NOMO-1 (cell line): Measurements from ENCODE around the gene SAC3D1.

Experiments
- DNase-seq, 2 experiments: peaks; one replicate each; lab custom pipeline; 2025; ENCODE audit not compliant: unreplicated experiment in 2 of 2; lab: John Stamatoyannopoulos, UW

Gene SAC3D1

DNA sequence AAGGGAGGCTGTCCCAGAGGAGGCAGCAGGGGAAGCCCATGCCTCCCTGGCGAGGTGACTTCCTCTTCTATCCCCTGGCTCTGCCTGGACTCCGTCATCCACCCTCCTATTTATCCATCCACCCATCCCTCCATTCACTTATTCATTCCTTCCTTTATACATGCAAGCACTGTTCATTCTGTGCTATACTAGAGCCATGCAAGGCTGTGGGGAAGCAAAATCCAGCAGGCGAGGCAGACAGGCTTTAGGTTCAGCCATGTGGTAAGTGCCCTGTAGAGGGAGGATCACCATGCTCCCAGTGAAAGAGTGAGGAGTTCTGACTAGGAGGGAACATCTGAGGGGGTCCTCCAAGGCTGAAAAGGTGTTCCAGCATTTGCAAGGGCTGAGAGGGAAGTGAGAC lies 18.5 kb downstream of the SAC3D1 start:
- no peak for DNase-seq

DNA sequence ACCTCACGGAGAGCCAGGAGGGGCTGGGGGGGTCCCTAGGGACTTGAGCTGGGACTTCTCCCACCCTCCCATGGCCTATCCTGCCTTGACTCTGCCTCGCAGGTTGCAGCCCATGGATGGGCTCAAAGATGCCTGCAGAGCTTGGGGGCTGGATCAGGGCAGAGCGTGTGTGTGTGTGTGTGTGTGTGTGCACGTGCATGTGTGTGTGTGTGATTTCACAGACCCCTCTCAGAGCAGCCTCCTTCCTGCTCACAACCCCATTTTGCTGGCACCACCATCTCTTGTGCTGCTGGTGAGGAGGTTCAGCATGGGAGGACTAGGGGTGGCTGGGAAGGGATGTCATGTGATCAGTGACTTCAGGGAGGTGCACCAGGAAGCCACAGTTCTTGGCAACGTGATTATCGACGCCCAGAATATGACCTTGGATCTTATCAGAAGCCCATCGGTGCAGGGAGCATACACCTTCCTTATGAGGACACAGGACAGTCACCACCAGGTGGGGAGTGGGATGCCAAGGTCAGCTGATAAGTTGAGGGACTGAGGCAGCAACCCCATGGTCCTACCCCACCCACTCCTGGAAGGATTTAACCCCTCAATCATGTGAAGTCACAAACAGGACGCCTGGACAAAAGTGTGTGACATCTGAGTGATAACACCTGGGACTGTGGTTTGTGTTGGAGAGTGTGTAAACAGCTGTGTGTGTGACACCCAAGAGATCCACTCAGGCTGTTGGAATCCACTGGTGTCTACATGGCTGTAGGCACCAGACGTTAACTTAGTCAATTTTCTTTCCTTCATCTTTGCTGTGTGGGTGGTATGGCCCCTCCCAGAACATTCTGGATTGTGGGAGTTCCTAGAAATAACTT lies 19.2 kb downstream of the SAC3D1 start:
- no peak for DNase-seq

DNA sequence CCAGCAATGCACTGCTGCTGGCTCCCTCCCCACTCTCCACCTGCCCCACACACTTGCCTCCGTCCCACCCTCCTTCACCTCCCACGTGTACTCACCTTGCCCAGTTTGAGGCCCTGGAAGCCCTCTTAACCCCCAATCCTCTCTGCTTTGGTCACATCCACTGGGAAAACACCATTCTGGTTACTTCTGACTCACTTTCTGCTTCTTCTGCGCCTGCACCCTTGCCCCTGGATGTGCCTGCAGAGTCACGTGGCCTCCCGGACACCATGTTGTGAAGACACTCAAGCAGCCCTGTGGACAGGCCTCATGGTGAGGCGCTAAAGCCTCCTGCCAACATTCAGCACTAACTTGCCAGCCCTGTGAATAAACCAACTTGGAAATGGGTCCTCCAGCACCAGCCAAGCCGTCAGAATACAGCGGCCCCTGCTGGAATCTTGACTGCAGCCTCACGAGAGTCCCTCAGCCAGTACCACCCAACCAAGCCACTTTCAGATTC lies 20.0 kb downstream of the SAC3D1 start:
- DNase-seq: peak; percentile 28 to 29

DNA sequence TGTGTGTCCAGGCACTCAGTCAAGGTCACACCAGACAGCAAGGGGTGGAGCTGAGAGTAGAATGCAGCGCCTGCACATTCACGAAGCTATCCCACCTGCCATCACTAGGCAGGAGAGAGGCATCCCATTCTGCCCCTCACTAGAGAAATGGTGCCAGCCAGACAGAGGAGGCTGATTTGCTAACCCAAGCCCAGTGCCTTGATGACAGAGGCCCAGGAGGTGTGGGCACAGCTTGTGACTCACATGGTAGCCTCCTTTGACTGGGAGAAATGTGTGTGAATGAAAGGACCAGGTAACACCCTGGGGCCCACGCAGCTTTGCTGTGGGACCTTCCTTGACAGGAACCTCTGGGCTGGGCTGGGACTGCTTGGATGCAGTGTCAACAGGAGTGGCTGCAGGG lies 22.5 kb downstream of the SAC3D1 start:
- DNase-seq: no peak

DNA sequence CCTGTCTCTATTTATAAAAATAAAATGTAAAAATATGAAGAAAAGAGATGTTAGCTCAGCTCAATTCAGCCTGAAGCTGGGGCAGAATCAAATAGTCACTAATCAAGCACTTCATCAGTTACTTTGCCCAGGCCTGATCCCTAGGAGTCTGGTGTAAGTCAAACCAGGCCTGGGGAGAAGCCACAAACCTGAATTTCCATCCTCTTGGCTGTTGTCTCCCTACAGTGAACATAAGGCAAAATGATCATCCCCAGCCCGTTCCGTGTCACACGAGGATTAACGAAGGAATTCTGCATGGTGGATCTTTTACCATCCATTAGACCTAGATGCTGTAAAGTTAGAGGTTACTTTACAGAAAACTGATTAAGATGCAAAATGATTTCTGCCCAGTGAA lies 23.8 kb downstream of the SAC3D1 start:
- no peak for DNase-seq

DNA sequence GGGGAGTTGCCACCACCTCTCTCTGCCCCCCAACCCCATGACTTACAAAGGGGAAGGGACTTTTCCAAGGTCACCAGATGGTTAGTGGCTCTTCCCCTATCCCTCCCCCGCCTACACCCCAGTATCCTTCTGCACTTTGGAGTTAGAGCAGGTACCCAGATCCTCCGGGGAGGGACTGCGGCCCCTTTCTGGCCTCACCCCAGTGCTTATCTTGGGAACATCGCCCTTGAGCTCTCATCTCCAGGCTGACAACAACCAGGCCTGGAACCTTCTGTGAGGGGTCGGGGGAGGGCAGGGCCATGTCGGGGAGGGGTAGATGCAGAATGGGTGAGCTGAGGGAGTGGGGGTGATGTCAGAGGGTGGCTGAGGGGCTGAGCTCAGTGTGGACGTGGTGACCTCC lies 24.8 kb downstream of the SAC3D1 start:
- DNase-seq: no peak

DNA sequence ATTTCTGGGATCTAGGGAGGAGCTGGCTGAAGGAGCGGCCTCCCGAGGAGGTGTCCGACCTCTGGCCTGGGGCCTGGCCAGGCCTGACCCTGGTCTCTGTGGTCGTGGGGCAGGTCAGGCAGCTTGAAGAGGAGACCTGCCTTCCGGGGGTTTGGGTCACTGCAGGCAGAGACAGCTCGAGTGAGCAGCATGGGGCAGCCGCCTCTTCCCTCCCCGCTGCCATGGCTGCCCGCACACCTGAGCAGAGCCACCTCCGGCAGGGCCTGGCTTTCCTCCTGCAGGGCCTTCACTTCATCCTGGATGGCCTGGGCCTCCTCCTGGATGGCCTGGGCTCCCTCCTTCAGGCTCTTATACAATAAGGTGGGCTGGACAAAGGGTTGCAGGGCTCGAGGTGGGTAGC lies 25.3 kb downstream of the SAC3D1 start:
- DNase-seq: no peak

DNA sequence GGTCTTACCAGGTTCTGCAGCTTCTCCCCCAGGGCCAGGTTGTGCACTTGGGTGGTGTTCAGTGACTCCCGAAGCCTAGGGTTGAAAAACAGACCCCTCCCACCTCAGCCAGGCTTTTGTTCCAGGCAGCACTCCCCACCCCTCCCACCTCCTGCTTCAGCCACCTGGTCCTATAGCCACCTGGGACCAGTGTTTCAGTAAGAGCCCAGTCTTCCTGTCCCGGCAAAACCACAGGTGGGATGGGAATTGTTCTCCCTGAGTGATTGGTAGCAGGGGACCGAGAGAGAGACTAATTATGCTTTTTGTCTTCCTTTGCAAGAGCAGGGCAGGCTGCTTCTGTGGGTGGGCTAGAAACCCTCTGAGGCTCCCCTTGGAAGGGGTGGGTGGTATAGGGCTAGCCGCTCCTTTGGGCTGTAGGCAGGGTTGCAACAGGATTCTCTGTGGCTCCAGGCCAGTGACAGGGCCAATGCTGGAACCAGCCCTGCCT lies 25.8 kb downstream of the SAC3D1 start:
- DNase-seq: no peak

DNA sequence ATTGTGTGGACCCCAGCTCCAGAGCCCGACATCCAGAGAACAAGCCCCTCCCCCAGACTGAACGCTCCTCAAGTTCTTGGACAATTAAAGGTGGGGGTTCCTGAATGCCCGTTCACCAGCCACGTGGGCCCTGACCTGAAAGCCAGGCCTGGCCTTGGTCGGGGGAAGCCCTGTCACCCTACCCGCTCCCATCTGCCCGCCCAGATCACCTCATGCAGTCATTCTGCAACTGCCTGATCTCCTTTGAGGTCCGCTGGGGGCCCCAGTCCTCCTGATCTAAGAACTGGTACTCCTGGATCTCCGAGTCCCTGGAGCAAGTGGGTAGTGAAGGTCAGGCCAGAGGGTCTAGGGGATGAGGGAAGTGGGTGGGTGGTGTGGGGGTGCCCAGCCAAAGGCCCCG lies 26.4 kb downstream of the SAC3D1 start:
- DNase-seq: no peak

DNA sequence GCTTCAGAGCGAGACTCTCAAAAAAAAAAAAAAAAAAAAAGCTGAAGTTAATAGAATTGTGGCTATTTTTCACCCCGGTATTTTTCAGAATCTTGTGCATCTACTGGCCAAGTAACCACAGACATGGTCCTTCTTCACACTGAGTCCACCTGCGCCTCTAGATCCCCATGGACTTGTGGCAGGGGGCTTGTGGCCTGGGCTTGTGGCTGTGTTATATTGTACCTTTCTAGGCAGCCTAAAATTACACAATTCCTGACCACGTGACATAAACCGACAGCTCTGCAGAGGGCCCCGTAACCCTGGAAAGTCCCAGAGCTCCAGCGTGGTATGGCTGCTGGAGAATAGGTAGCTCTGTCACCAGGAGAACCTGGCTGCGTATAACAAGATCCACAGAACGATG lies 28.2 kb downstream of the SAC3D1 start:
- peak; percentile 47 to 52 for DNase-seq

DNA sequence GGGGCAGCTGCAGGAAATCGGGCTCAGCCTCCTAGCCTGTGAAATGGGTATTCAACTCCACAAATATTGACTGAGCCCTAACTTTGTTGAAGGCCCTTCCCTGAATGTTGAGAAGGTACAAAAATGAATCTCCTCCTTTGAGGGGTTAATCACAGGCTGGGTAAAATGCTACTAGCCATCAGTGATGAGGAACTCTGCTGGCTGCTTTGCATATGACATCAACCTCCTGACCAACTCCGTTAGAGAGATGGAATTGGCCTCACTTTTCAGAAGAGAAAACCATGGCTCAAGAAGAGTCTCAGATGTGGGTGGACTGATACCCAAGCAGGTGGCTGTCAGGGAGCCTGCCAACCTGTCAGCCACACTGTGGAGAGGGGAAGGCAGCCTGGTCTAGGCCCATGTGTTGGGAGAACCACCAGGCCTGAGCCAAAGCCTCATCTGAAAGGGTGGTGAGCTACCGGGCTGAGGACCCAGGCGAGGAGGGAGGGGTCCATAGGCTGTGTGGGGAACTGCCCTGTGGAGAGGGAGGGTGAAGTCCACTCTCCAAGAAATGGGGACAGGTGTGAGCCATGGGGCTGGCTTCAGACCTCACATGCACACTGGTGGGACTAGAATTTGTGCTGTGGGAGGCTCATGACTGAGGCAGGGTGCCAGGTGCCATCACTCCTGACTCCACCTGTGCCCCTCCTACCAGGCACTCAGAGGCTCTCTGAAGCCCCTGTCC lies 31.1 kb downstream of the SAC3D1 start:
- DNase-seq: no peak

DNA sequence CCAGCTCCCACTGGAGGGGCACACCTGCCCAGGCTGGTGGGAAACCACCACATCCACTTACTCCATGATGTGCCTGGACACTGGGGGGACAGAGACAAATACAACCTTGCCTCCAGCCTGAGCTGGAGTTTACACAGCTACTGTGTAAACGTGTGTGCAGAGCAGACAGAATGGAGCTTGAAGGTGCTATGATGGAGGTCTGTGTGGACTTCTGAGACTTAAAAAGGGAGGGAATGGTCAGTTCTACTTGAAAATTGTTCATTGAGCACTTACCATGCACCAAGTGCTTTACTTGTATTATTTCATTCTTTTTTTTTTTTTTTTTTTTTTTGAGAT lies 31.6 kb downstream of the SAC3D1 start:
- no peak for DNase-seq

DNA sequence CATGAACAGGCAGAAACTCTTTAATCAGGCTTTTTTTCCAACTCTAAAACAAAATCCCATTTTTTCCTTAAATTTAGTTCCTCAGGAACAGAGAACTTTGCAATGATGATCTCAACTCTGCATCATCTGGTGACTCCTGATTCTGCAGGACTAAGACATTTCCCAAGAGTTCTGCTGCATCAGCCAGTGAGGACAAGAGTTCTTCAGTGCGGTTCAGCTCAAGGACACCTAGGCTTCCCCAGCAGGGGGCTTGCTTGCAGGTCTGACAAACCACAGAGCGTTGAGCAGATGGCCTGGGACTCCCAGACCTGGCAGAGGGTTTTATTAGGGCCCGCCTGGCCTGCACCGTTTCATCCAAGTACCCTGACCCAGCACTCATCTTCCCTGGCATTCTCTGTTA lies 36.4 kb downstream of the SAC3D1 start:
- no peak for DNase-seq

DNA sequence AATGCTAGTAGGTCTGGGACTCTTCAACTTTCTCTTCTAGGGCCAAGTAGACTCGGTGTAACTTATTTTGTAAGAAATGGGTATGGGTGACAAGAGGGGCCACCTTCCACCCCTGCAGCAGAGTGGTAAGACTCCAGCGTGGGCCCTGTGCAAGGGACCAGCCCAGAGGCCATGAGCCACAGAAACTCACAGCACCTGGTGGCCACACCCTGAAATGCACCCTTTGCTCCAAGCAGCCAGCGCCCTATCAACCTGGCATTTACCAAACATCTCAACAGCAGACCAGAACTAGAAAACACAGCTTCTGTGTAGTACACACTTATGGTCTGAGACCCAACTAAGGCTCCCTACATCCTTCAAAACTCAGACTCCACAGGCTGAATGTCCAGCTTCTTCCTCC lies 37.1 kb downstream of the SAC3D1 start:
- peak; percentile 9 to 37 for DNase-seq

DNA sequence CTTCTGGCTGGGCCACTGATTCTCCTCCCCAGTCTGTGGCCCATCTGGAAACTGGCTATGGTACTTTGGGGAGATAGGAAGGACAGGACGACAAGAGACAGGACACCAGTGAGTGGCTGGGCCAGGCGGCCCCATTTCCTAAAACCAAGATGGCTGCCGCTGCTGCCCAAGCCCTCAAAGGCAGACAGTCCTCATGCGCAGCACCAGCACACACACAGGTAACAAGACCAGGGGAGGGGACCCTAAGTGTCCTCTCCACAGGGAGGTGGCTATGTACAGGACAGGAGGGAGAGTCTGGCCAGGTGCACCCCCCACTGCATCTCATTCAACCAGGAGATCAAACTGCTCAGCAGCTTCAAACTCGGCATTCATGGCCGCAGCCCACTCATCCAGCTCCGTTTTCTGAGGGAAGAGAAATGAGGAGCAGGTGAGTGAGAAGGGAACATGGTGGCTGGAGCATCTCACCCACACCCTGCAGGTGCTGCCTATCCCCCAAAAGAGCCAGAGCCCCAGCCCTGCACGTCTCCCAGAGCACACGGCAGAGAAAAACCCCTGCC lies 37.9 kb downstream of the SAC3D1 start:
- no peak for DNase-seq

DNA sequence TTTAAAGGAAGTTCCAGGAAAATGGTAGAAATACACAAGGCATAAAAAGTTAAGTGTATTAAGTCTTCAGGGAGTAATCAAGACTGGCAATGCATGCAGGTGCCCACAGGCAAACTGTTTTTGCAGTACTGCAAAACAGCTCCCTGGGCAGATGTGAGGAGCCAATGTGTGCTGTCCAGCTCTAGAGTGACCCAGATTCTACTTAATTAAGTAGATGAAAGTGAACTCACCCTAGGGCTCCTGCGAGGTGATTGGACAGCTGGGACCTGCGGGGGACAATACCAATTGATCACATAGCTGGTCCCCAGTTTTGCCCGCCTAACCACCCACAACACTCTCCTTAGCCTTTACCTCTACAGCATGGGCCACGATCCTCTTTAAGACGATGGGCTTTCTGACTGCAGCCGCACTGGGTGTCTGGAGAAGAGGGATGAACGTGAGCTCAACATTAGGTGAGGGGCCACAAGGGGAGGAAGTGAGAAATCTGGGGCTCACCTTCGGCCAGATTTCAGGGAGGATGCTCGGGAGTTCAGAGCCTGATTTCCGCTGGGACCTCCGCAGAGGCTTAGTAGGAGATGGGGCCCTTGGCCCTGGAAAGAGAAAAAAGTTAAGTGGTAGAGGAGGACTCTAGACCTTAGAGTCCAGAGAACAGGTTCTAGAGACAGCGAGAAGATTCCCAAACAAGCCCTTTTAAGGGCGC lies 42.3 kb downstream of the SAC3D1 start:
- DNase-seq: peak in 1 of 2 experiments; percentile 12

DNA sequence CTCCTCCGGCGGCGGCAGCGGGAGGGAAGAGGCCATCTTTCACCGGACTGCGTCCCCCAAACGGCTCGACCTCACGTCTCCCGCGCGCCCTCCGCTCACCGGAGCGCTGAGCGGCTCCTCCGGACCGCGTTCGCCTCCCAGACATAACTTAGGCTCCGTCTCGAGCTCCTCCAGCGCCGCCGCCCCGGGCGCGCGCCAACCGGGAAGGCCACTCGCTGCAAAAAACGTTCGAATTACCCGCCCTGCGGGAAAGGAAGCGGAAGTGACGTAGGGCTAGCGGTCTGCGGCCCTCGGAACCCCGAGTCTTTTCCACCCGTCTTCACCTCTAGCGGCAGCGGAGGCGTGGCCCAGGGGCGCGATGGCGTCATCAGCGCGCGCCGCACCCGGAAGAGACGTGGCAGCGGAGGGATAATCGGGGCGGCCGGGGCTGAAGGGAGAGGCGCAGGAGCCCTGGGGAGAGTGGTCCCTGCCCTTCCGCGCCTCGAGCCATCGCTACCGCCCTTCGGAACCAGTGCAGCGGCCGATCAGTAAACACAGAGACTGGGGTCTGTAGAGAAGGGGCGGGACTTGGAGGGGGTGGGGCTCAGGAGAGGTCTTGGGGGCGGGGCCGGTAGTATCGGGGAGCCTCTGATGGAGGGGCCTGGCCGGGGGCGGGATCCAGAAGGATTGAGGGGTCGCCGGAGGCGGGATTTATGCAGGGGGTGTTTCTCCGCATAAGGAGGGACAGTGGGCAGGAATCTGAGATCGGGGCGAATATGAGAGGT lies 43.0 kb downstream of the SAC3D1 start, which contains the start of the genes CDCA5 and ZFPL1:
Gene CDCA5 (minus strand): TSS at position 207 of the 764 bp plus-strand sequence. CDS start 62 bp downstream, at position 145.
Gene ZFPL1 (plus strand): TSS at position 389 of the 764 bp plus-strand sequence. CDS start 477 bp downstream, outside the sequence.
- DNase-seq: peak; percentile 92 to 97

DNA sequence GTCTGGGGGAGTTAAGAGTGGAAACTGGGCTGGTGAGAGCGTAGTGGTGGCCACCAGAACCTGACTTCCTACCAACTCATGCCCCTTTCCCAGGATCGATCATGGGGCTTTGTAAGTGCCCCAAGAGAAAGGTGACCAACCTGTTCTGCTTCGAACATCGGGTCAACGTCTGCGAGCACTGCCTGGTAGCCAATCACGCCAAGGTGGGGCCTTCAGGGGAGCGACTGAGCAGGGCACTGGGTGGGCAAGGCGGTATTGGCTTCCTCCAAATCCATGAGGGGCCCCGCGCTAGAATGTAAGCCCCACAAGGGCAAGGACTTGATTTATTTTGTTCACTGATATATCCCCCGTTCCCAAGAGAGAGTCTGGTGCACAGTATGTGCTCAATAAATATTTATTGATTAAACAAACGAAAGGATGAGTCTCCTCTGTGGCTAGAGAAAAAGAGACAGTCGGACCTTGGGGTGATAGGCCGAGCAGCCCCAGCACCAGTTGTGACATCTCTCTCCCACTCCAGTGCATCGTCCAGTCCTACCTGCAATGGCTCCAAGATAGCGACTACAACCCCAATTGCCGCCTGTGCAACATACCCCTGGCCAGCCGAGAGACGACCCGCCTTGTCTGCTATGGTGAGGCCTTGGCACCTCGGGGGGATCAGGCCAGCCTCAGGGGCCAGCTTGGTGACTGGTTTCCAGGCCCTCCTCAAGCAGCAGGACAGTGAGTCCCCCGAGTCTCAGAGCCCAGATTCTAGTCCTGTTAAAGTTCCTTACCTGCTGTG lies 43.8 kb downstream of the SAC3D1 start:
- DNase-seq: no peak

DNA sequence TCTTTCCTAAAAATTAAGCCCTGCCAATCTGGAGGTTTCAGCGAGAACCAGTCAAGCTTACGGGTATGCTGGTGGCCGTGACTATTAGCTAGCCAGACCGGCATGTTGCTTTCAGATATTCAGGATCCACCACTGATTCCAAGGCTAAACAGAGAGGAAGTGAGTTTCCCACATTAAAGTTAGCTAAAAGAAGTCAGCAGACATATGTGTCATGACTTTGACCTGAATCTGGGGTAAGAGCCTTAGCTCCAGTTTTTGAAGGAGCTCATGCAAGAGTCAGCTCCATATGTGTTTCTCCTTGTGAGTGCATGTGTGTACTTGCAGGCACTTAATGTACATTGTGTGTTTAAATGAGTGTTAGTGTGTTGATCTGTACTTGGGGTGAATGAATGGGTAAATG lies 44.4 kb downstream of the SAC3D1 start:
- no peak for DNase-seq
